Measurements from ENCODE around the gene OR6K6. TPM values are rescaled to one million over a fixed set of nuclear protein-coding genes. Genes with fewer than 3 reads are reported as not detected.

The OR6K6 gene
- total RNA-seq, 2 donors from 2014 or later, result not detected

DNA sequence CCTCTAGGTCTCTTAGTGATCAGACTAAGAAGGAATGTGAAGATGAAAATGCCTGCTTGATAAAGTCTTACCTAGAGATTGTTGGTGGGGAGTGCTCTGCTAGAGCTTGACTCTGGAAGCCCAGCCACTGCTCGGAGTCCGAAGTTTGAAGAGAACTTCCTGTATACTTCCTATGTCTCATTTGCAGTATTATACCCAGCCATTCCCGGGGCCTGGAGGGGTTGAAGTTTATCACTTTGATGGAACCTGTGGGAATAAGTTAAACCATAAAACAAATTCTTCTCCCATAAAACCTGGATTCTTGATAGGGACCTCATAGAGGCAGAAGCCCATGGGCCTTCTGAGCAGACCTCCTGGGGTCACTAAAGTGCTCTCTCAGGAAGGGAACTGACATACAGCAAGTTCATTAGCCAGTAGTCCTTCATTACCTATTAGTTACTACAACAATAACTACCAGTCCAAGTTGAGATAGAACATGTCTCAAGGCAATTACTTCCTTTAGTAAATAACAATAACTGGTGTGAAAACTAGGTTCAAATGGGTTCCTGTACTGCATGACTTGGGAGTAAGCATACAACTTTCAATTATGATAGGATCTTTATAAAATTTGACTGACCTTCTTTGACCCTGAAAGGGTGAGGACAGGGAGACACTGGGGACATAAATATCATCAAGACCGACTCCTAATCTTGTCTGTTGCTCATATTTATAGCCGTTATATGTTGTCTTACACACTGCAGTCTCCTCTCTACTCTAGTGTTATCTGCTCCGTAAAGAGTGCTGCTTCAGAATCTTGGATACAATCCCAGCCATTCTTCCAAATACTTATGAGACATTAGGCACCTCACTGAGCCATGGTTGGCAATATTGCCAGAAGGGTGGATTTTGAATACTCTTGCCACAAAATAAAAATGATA is 17.7 kb downstream of the OR6K6 start, which contains the start of gene OR6N1:
OR6N1 (minus strand) TSS at position 246 of the 917 bp plus-strand sequence. CDS start 5,513 bp downstream, outside the sequence.
- Histone ChIP-seq H3K9me3 (ENCODE audit: control insufficient read depth, low read length) (no peaks in the 10 kb centered on the region), H3K4me3 (ENCODE audit: low read length) (no peak within 1 kb of the TSS), H3K4me1 (ENCODE audit: control insufficient read depth, insufficient read depth, low read length) (no peaks in the 10 kb centered on the region), H3K27me3 (ENCODE audit: control insufficient read depth, insufficient read depth, low read length, poor library complexity, severe bottlenecking) (no peaks in the 10 kb centered on the region), H3K9ac (ENCODE audit: extremely low read depth, low read length, poor library complexity, severe bottlenecking) (no peak within 1 kb of the TSS), H3K27ac (ENCODE audit: low read depth, low read length) (no peak within 1 kb of the TSS), H3K36me3 (ENCODE audit: control insufficient read depth, insufficient read depth, low read length) (no peaks in the 10 kb centered on the region)
- Mint-ChIP-seq H3K4me1 (no peaks in the 10 kb centered on the region), H3K36me3 (ENCODE audit: low read depth) (no peaks in the 10 kb centered on the region), H3K4me3 (no peak within 1 kb of the TSS), H3K27me3 (ENCODE audit: insufficient read depth) (no peaks in the 10 kb centered on the region), H3K27ac (no peak within 1 kb of the TSS), H3K9me3 (no peaks in the 10 kb centered on the region)
- TF ChIP-seq, protein P1, sequence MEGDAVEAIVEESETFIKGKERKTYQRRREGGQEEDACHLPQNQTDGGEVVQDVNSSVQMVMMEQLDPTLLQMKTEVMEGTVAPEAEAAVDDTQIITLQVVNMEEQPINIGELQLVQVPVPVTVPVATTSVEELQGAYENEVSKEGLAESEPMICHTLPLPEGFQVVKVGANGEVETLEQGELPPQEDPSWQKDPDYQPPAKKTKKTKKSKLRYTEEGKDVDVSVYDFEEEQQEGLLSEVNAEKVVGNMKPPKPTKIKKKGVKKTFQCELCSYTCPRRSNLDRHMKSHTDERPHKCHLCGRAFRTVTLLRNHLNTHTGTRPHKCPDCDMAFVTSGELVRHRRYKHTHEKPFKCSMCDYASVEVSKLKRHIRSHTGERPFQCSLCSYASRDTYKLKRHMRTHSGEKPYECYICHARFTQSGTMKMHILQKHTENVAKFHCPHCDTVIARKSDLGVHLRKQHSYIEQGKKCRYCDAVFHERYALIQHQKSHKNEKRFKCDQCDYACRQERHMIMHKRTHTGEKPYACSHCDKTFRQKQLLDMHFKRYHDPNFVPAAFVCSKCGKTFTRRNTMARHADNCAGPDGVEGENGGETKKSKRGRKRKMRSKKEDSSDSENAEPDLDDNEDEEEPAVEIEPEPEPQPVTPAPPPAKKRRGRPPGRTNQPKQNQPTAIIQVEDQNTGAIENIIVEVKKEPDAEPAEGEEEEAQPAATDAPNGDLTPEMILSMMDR (conservative IDR thresholded peaks at IDR 0.05), result no peak
- no peak for DNase-seq
- 89 to 96% methylated on average over 3 to 6 of the region's 6 CpGs for WGBS, 2 experiments (ENCODE audit: insufficient coverage in 1 of 2, insufficient read length in 1 of 2)

DNA sequence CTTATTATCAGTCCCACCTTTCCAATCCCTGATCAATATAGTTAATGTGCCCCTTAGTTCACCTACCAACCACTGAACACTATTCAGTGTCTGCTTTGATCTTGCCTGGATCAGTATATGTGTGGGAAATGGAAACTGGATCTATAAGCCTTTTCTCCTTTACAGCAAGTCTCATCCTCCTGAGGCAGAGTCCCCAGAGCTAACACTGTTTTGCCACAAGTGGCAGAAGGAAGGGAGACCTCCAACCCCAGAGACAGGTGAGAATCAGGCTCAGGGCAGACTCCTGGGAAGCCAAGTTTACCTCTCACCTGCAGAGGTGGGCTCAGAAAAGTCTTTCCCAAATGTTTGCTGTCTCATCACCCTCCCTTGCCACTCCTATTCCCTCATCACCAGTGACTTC is 26.6 kb downstream of the OR6K6 start, which contains the start of gene OR6N2:
OR6N2 (minus strand) TSS at position 101 of the 400 bp plus-strand sequence. CDS start 3,569 bp downstream, outside the sequence.
- no peak within 1 kb of the TSS for H3K4me3 ChIP-seq (ENCODE audit: low read length)
- DNase-seq, result no peak
- H3K27me3 Mint-ChIP-seq (ENCODE audit: insufficient read depth), result peaks cover 2% of the 10 kb centered on the region
- peaks cover 6% of the 10 kb centered on the region for H3K4me1 Mint-ChIP-seq
- TF ChIP-seq, protein P1 (conservative IDR thresholded peaks at IDR 0.05), result no peak
- H3K36me3 Mint-ChIP-seq (ENCODE audit: low read depth), result no peaks in the 10 kb centered on the region
- no peaks in the 10 kb centered on the region for H3K36me3 ChIP-seq (ENCODE audit: control insufficient read depth, insufficient read depth, low read length)
- H3K9me3 ChIP-seq (ENCODE audit: control insufficient read depth, low read length), result no peaks in the 10 kb centered on the region
- no peak within 1 kb of the TSS for H3K4me3 Mint-ChIP-seq
- no peak within 1 kb of the TSS for H3K27ac Mint-ChIP-seq
- H3K9ac ChIP-seq (ENCODE audit: extremely low read depth, low read length, poor library complexity, severe bottlenecking), result no peak within 1 kb of the TSS
- H3K9me3 Mint-ChIP-seq, result no peaks in the 10 kb centered on the region
- H3K4me1 ChIP-seq (ENCODE audit: control insufficient read depth, insufficient read depth, low read length), result no peaks in the 10 kb centered on the region
- H3K27me3 ChIP-seq (ENCODE audit: control insufficient read depth, insufficient read depth, low read length, poor library complexity, severe bottlenecking), result no peaks in the 10 kb centered on the region
- no peak within 1 kb of the TSS for H3K27ac ChIP-seq (ENCODE audit: low read depth, low read length)

DNA sequence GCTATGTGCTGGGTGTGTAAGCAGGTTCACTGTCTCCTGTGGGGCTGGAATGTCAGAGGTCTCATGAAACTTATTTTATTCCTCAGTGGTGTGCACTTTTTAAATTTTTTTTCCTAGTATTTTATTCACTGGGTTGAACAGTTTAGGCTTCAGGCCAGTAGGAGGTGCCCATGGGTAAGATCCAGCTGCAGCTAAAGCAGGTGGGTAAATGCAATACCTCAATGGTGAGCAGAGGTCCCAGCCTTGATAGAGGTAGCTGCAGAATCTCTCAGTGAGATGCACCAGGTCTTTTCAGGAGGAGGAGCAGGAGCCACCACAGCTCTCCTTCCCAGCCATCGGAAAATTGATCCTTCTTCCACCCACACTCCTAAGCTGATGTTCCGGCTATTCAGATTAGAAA is 39.1 kb downstream of the OR6K6 start:
- Mint-ChIP-seq H3K27me3 (ENCODE audit: insufficient read depth) (no peaks in the 10 kb centered on the region), H3K9me3 (no peaks in the 10 kb centered on the region), H3K36me3 (ENCODE audit: low read depth) (no peaks in the 10 kb centered on the region), H3K4me3 (no peak overlapping the region), H3K27ac (no peak overlapping the region), H3K4me1 (peaks cover 2% of the 10 kb centered on the region)
- Histone ChIP-seq H3K27me3 (ENCODE audit: control insufficient read depth, insufficient read depth, low read length, poor library complexity, severe bottlenecking) (no peaks in the 10 kb centered on the region), H3K4me1 (ENCODE audit: control insufficient read depth, insufficient read depth, low read length) (no peaks in the 10 kb centered on the region), H3K27ac (ENCODE audit: low read depth, low read length) (no peak overlapping the region), H3K36me3 (ENCODE audit: control insufficient read depth, insufficient read depth, low read length) (no peaks in the 10 kb centered on the region), H3K9me3 (ENCODE audit: control insufficient read depth, low read length) (no peaks in the 10 kb centered on the region), H3K4me3 (ENCODE audit: low read length) (no peak overlapping the region), H3K9ac (ENCODE audit: extremely low read depth, low read length, poor library complexity, severe bottlenecking) (no peak overlapping the region)
- WGBS, 2 experiments (ENCODE audit: insufficient coverage in 1 of 2, insufficient read length in 1 of 2), result 71 to 81% methylated on average over 2 of the region's 2 CpGs
- TF ChIP-seq, protein P1 (conservative IDR thresholded peaks at IDR 0.05), result peak; percentile 83
- DNase-seq, result peak; percentile 82
